CD4-positive, alpha-beta T cell treated with Interleukin-4 for 4 hours (primary cell): ENCODE data around the gene IDE.
"Not testable (repeated sequence)": the region's sequence is repeated elsewhere in the genome, so short reads cannot be mapped to it uniquely, and the experiment has no call there.

Experiments used
- DNase-seq: peaks from one replicate; pipeline ENCODE4 v3.0.0-alpha.2; 2020

The IDE gene

DNA sequence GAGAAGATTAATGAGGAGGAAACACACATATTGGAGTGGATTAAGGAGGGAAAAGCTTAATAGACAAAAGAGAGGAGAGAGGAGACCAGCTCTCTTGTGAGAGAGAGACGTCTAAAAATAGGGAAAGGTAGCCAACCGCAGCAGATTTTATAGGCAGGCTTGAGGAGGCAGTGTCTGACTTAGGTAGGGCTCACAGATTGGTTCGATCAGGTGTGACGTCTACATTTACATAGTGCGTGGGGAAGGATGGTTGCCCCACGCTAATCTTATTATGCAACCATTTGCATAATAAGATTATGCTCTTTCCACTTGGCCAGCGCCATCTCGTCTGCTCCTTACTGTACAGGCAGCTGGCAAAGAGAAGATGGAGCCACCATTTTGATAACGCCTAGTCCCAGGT lies 160.9 kb downstream of the IDE start:
- no peak for DNase-seq

DNA sequence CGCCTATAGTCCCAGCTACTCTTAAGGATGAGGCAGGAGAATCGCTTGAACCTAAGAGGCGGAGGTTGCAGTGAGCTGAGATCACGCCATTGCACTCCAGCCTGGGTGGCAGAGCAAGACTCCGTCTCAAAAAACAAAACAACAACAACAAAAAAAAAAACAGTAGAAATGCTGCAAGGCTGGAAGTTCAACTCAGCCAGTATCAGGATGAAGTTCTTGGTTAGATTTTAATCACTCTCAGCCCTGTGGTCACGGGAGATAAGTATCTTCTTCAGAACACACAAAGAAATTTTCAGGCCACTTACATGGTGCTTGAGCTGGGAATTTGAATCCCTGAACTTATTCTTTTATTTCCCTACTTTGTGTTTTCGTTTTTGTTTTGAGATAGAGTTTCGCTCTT lies 162.5 kb downstream of the IDE start:
- no peak for DNase-seq

DNA sequence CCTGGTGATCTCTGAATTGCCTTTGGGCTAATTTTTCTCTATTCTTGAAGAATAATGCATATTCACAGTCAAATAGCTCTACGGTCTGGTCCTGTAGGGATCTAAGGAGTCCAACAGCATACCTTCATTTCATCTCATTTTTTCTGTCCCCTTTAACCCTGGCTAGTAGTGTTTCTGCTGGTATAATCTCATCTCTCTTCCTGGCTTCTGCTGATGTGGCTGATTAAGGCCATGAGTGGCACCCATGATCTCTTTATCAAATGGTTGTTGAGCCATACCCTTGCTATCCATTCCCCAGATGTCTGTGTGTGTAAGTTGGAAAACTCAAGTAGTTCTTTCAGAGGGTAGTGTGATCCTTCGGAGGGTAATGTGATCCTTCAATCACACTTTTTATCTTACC lies 163.4 kb downstream of the IDE start:
- no peak for DNase-seq

GRCh38 chr10:92408017-92408361 lies 165.9 kb downstream of the IDE start:
- DNase-seq: no peak

DNA sequence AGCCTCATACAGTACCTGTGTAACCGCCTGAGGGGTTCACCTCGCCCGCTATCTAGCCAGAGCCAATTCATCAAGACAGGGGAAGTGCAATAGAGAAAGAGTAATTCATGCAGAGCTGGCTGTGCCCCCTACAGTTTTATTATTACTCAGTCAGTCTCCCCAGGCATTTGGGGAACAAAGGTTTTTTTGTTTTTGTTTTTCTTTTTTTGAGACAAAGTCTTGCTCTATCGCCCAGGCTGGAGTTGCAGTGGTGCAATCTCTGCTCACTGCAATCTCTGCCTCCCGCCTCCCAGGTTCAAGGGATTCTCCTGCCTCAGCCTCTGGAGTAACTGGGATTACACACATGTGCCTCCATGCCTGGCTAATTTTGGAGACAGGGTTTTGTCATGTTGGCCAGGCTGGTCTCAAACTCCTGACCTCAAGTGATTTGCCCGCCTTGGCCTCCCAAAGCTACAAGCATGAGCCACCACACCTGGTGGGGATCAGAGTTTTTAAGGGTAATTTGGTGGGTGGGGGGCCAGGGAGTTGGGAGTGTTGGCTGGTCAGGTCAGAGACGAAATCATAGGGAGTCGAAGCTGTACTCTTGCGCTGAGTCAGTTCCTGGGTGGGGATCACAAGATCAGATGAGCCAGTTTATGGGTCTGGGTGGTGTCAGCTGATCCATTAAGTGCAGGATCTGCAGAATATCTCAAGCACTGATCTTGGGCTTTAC lies 166.4 kb downstream of the IDE start:
- DNase-seq: no peak

GRCh38 chr10:92405419-92405924 lies 168.4 kb downstream of the IDE start:
- no peak for DNase-seq

DNA sequence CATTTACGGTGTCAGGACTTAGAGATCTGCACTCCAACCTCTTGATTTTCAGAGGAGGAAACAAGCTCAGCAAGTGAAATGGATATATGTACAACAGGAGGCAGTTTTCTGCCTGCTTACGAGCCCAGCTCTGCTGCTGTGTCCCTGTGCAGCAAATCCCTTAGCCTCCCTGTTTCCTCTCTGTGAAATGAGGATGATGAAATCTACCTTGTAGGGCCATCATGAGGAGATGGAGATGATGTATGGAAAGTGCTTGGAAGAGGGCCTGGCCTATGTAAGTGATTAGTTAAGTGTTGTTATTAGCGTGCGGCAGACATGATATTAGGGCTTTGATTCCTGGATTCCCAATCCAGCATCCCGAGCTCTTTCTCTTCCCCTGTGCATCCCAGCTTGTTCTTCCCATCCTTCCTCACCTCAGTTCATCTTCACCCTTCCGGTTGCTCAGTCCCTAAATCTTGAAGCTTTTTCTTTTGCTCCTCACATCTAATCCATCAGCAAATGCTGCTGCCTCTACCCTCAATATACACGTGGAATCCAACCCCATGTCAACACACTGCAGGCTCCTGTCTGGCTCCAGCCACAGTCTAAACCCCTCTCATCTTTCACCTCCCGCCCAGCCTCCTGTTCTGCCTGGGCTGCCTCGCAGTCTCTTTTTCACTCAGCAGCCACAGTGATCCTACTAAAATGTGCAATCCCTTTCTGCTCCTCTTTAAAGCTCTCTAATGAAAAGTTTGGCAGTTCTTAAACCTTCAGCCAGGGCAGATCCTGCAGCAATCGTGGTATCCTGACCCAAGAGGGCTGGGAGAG lies 169.1 kb downstream of the IDE start:
- DNase-seq: no peak

- DNase-seq: not testable (repeated sequence)
Measured at GRCh38 chr10:92402234-92402633, 171.7 kb downstream of the IDE start.
